ENCODE measurements around the gene GRID2.
A peak's percentile ranks its signal among the peaks of the same experiment; 100 is the strongest.
"Not testable (repeated sequence)": the region's sequence is repeated elsewhere in the genome, so short reads cannot be mapped to it uniquely, and the experiment has no call there.

Gene GRID2

GRCh38 chr4:93221771-93222170, 918.0 kb downstream of the GRID2 start:
- DNase-seq, result no peak

GRCh38 chr4:93228021-93228420, 924.3 kb downstream of the GRID2 start:
- no peak for DNase-seq

- no peak for DNase-seq
Measured at GRCh38 chr4:93232883-93233282, 929.1 kb downstream of the GRID2 start.

- DNase-seq, result peak; percentile 8 to 56
Measured at GRCh38 chr4:93237521-93237920, 933.8 kb downstream of the GRID2 start.

- no peak for DNase-seq
Measured at GRCh38 chr4:93243262-93243661, 939.5 kb downstream of the GRID2 start.

GRCh38 chr4:93261207-93261606, 957.4 kb downstream of the GRID2 start:
- no peak for DNase-seq

GRCh38 chr4:93263166-93263565, 959.4 kb downstream of the GRID2 start:
- DNase-seq, result peak in 1 of 2 experiments; percentile 8

- DNase-seq, result no peak
Measured at GRCh38 chr4:93267747-93268146, 964.0 kb downstream of the GRID2 start.

- no peak for DNase-seq
Measured at GRCh38 chr4:93285346-93285745, 981.6 kb downstream of the GRID2 start.

GRCh38 chr4:93289241-93289640, 985.5 kb downstream of the GRID2 start:
- no peak for DNase-seq

GRCh38 chr4:93289831-93290230, 986.1 kb downstream of the GRID2 start:
- no peak for DNase-seq

- no peak for DNase-seq
Measured at GRCh38 chr4:93299118-93299517, 995.4 kb downstream of the GRID2 start.

GRCh38 chr4:93300780-93301555, 997.2 kb downstream of the GRID2 start:
- not testable (repeated sequence) for DNase-seq

GRCh38 chr4:93302310-93302709, 998.5 kb downstream of the GRID2 start:
- DNase-seq, result no peak

GRCh38 chr4:93303440-93303839, 999.7 kb downstream of the GRID2 start:
- no peak for DNase-seq

GRCh38 chr4:93312299-93312698, 1008.5 kb downstream of the GRID2 start:
- DNase-seq, result no peak

GRCh38 chr4:93313197-93313596, 1009.4 kb downstream of the GRID2 start:
- peak in 1 of 2 experiments; percentile 26 for DNase-seq

GRCh38 chr4:93317057-93317456, 1013.3 kb downstream of the GRID2 start:
- peak; percentile 51 to 86 for DNase-seq

- no peak for DNase-seq
Measured at GRCh38 chr4:93317561-93317960, 1013.8 kb downstream of the GRID2 start.

GRCh38 chr4:93319041-93319440, 1015.3 kb downstream of the GRID2 start:
- DNase-seq, result no peak

- no peak for DNase-seq
Measured at GRCh38 chr4:93320356-93320755, 1016.6 kb downstream of the GRID2 start.

- DNase-seq, result no peak
Measured at GRCh38 chr4:93327346-93327745, 1023.6 kb downstream of the GRID2 start.

GRCh38 chr4:93334003-93334402, 1030.2 kb downstream of the GRID2 start:
- DNase-seq, result peak in 1 of 2 experiments; percentile 59

- no peak for DNase-seq
Measured at GRCh38 chr4:93337196-93337595, 1033.4 kb downstream of the GRID2 start.

- no peak for DNase-seq
Measured at GRCh38 chr4:93342738-93343137, 1039.0 kb downstream of the GRID2 start.
